ENCODE measurements around the gene ETS2. TPM values are rescaled to one million over a fixed set of nuclear protein-coding genes. Genes with fewer than 3 reads are reported as not detected.

ETS2 gene
- polyA plus RNA-seq, 3 donors: 54.2 to 150 (median 59.5) TPM

- H3K36me3 Mint-ChIP-seq: no peaks in the 10 kb centered on the region
- H4K20me1 ChIP-seq (ENCODE audit: insufficient read depth, low read length): no peaks in the 10 kb centered on the region
- no peaks in the 10 kb centered on the region for H3K9me3 ChIP-seq (replicated peaks in 1 of 2; ENCODE audit: control insufficient read depth in 1 of 2, insufficient read depth in 1 of 2, low read length in 2 of 2)
- H3K4me3 Mint-ChIP-seq: no peak overlapping the region
- H3K9ac ChIP-seq (ENCODE audit: insufficient read depth, low read length, poor library complexity, severe bottlenecking): no peak overlapping the region
- H3K27ac ChIP-seq (ENCODE audit: low read depth in 1 of 2, low read length in 2 of 2): no peak overlapping the region
- H3K36me3 ChIP-seq (replicated peaks in 1 of 2; ENCODE audit: control insufficient read depth in 1 of 2, insufficient read depth in 2 of 2, low read length in 2 of 2): no peaks in the 10 kb centered on the region
- H3K79me2 ChIP-seq (ENCODE audit: insufficient read depth, low read length): no peaks in the 10 kb centered on the region
- intact Hi-C loops (cut with micrococcal nuclease): loop anchor here (5.0 to 10.0 kb wide), 4 partner anchors 168 to 260 kb away; no protein-coding TSS in a partner anchor
- H3K27me3 Mint-ChIP-seq (ENCODE audit: low read depth in 3 of 3): no peaks in the 10 kb centered on the region
- no peak overlapping the region for H2AFZ ChIP-seq (ENCODE audit: insufficient read depth, low read depth, low read length, poor library complexity, severe bottlenecking)
- H3K4me3 ChIP-seq (replicated peaks in 1 of 3; ENCODE audit: low read depth in 2 of 3, low read length in 3 of 3): no peak overlapping the region
- H3K4me1 ChIP-seq (ENCODE audit: control insufficient read depth in 1 of 2, insufficient read depth in 2 of 2, low read length in 2 of 2): peaks cover 26 to 27% of the 10 kb centered on the region in 2 donors
- H3K4me2 ChIP-seq (replicated peaks; ENCODE audit: extremely low read depth, low read length, poor library complexity, severe bottlenecking): no peak overlapping the region
- peaks cover 35% of the 10 kb centered on the region for H3K4me1 Mint-ChIP-seq
- H3K27ac Mint-ChIP-seq: no peak overlapping the region
- H3K9me3 Mint-ChIP-seq: no peaks in the 10 kb centered on the region
- 97% methylated on average over 3 of the region's 3 CpGs for WGBS (ENCODE audit: insufficient coverage)
- no peaks in the 10 kb centered on the region for H3K27me3 ChIP-seq (ENCODE audit: control insufficient read depth in 2 of 2, insufficient read depth in 2 of 2, low read length in 2 of 2)
- TF ChIP-seq, protein P1, sequence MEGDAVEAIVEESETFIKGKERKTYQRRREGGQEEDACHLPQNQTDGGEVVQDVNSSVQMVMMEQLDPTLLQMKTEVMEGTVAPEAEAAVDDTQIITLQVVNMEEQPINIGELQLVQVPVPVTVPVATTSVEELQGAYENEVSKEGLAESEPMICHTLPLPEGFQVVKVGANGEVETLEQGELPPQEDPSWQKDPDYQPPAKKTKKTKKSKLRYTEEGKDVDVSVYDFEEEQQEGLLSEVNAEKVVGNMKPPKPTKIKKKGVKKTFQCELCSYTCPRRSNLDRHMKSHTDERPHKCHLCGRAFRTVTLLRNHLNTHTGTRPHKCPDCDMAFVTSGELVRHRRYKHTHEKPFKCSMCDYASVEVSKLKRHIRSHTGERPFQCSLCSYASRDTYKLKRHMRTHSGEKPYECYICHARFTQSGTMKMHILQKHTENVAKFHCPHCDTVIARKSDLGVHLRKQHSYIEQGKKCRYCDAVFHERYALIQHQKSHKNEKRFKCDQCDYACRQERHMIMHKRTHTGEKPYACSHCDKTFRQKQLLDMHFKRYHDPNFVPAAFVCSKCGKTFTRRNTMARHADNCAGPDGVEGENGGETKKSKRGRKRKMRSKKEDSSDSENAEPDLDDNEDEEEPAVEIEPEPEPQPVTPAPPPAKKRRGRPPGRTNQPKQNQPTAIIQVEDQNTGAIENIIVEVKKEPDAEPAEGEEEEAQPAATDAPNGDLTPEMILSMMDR (IDR thresholded peaks at IDR 0.05): no peak
- DNase-seq: no peak
Observed at GRCh38 chr21:38834725-38835124, 29.0 kb downstream of the ETS2 start.

- Histone ChIP-seq H3K9ac (ENCODE audit: insufficient read depth, low read length, poor library complexity, severe bottlenecking) (no peak overlapping the region), H3K9me3 (replicated peaks in 1 of 2; ENCODE audit: control insufficient read depth in 1 of 2, insufficient read depth in 1 of 2, low read length in 2 of 2) (no peaks in the 10 kb centered on the region), H3K4me1 (ENCODE audit: control insufficient read depth in 1 of 2, insufficient read depth in 2 of 2, low read length in 2 of 2) (peaks cover 2 to 8% of the 10 kb centered on the region in 2 donors), H3K27me3 (ENCODE audit: control insufficient read depth in 2 of 2, insufficient read depth in 2 of 2, low read length in 2 of 2) (no peaks in the 10 kb centered on the region), H3K4me3 (replicated peaks in 1 of 3; ENCODE audit: low read depth in 2 of 3, low read length in 3 of 3) (no peak overlapping the region), H2AFZ (ENCODE audit: insufficient read depth, low read depth, low read length, poor library complexity, severe bottlenecking) (no peak overlapping the region), H4K20me1 (ENCODE audit: insufficient read depth, low read length) (no peaks in the 10 kb centered on the region), H3K4me2 (replicated peaks; ENCODE audit: extremely low read depth, low read length, poor library complexity, severe bottlenecking) (no peak overlapping the region), H3K27ac (ENCODE audit: low read depth in 1 of 2, low read length in 2 of 2) (no peak overlapping the region), H3K79me2 (ENCODE audit: insufficient read depth, low read length) (no peaks in the 10 kb centered on the region), H3K36me3 (replicated peaks in 1 of 2; ENCODE audit: control insufficient read depth in 1 of 2, insufficient read depth in 2 of 2, low read length in 2 of 2) (no peaks in the 10 kb centered on the region)
- 70% methylated on average over 5 of the region's 5 CpGs for WGBS (ENCODE audit: insufficient coverage)
- DNase-seq: no peak
- Mint-ChIP-seq H3K36me3 (no peaks in the 10 kb centered on the region), H3K27me3 (ENCODE audit: low read depth in 3 of 3) (peaks cover 0 to 2% (median 0%) of the 10 kb centered on the region in 3 donors), H3K27ac (no peak overlapping the region), H3K9me3 (no peaks in the 10 kb centered on the region), H3K4me3 (no peak overlapping the region), H3K4me1 (peaks cover 18% of the 10 kb centered on the region)
- TF ChIP-seq, protein P1 (IDR thresholded peaks at IDR 0.05): no peak
- intact Hi-C loops (cut with micrococcal nuclease): loop anchor here (10.0 kb wide), 2 partner anchors 177 to 257 kb away; no protein-coding TSS in a partner anchor
Observed at GRCh38 chr21:38837806-38838461, 32.2 kb downstream of the ETS2 start.
